PC-9 (cell line): ENCODE measurements around the gene RTF2. TPM values are rescaled to one million over a fixed set of nuclear protein-coding genes. Genes with fewer than 3 reads are reported as not detected.

Source experiments
- BruUV-seq: library from RNA; stranded (reverse); fragments of 400-500 nt; replicated peaks from 2 replicates; lab custom pipeline; 2021; lab: Mats Ljungman, UMichigan
- CTCF ChIA-PET: fragments of 300-600 bp; sonication (Branson Sonifier 250); formaldehyde crosslinking; loops from one replicate; lab custom pipeline; 2022; ENCODE audit warnings: antibody characterized with exemption; lab: Charles Lee
- POLR2A ChIA-PET: fragments of 300-600 bp; sonication (Branson Sonifier 250); formaldehyde crosslinking; loops from one replicate; lab custom pipeline; 2022; ENCODE audit warnings: antibody characterized with exemption; ENCODE audit not compliant: unreplicated experiment; lab: Charles Lee
- DNase-seq, 2 experiments: peaks; one replicate each; pipeline versions ENCODE4 v3.0.0 to v3.0.0-alpha.2; 2015 to 2022; ENCODE audit warnings: mixed read lengths in 1 of 2
- H2AFZ ChIP-seq: fragments of 200-600 bp; sonication (generic); 2 replicates; pipeline ENCODE4 v1.8.1; 2017; ENCODE audit warnings: antibody characterized with exemption
- H3F3A ChIP-seq: fragments of 200-600 bp; sonication (generic); 2 replicates; pipeline ENCODE4 v1.8.1; 2017; ENCODE audit warnings: antibody characterized with exemption, mild to moderate bottlenecking, low read depth; ENCODE audit not compliant: insufficient read depth
- H3K27ac ChIP-seq: fragments of 200-600 bp; sonication (generic); 2 replicates; pipeline ENCODE4 v1.6.1; 2016; ENCODE audit warnings: mixed run types
- H3K27me3 ChIP-seq: fragments of 200-600 bp; sonication (generic); 2 replicates; pipeline ENCODE4 v1.6.1; 2016; ENCODE audit warnings: low read depth, mixed run types; ENCODE audit not compliant: insufficient read depth
- H3K36me3 ChIP-seq: fragments of 200-600 bp; sonication (generic); 2 replicates; pipeline ENCODE4 v1.6.1; 2016; ENCODE audit warnings: low read depth, mixed run types
- H3K4me1 ChIP-seq: fragments of 200-600 bp; sonication (generic); replicated peaks from 2 replicates; pipeline ENCODE4 v1.6.1; 2016; ENCODE audit warnings: mixed run types; ENCODE audit not compliant: insufficient read depth
- H3K4me2 ChIP-seq: fragments of 200-600 bp; sonication (generic); 2 replicates; pipeline ENCODE4 v1.6.1; 2017; ENCODE audit warnings: mixed run types
- H3K4me3 ChIP-seq: fragments of 200-600 bp; sonication (generic); 2 replicates; pipeline ENCODE4 v1.6.1; 2016; ENCODE audit warnings: mixed run types
- H3K79me2 ChIP-seq: fragments of 200-600 bp; sonication (generic); 2 replicates; pipeline ENCODE4 v1.6.1; 2017; ENCODE audit warnings: low read depth, mixed run types
- H3K9me2 ChIP-seq: fragments of 200-600 bp; sonication (generic); 2 replicates; pipeline ENCODE4 v1.8.1; 2017; ENCODE audit warnings: mild to moderate bottlenecking; ENCODE audit not compliant: insufficient read depth
- H3K9me3 ChIP-seq: fragments of 200-600 bp; sonication (generic); 2 replicates; pipeline ENCODE4 v1.8.1; 2016; ENCODE audit warnings: low read depth; ENCODE audit not compliant: insufficient read depth
- H4K20me1 ChIP-seq: fragments of 200-600 bp; sonication (generic); 2 replicates; pipeline ENCODE4 v1.8.1; 2017; ENCODE audit not compliant: insufficient read depth
- EZH2 ChIP-seq: fragments of 200-600 bp; sonication (generic); IDR thresholded peaks from 2 replicates; pipeline ENCODE4 v1.8.0; 2017; ENCODE audit warnings: antibody characterized with exemption, low read depth
- intact Hi-C: fragments of 100-400 bp; cut with micrococcal nuclease; formaldehyde crosslinking; loops from one replicate; pipeline ENCODE4 v1.10.0; 2022; ENCODE audit not compliant: unreplicated experiment
- total RNA-seq: library from RNA; stranded (reverse); gene quantifications from 2 replicates; pipeline ENCODE4 v1.2.3, GENCODE V29; 2021
- TF ChIP-seq, protein P1 (sequence below): fragments of 200-600 bp; sonication (generic); conservative IDR thresholded peaks from 2 replicates; pipeline ENCODE4 v1.6.1; 2017; ENCODE audit warnings: mixed run types, antibody characterized with exemption, mild to moderate bottlenecking, moderate library complexity

Gene RTF2
- total RNA-seq, 1 experiment from 2014 or later = 108 TPM

DNA sequence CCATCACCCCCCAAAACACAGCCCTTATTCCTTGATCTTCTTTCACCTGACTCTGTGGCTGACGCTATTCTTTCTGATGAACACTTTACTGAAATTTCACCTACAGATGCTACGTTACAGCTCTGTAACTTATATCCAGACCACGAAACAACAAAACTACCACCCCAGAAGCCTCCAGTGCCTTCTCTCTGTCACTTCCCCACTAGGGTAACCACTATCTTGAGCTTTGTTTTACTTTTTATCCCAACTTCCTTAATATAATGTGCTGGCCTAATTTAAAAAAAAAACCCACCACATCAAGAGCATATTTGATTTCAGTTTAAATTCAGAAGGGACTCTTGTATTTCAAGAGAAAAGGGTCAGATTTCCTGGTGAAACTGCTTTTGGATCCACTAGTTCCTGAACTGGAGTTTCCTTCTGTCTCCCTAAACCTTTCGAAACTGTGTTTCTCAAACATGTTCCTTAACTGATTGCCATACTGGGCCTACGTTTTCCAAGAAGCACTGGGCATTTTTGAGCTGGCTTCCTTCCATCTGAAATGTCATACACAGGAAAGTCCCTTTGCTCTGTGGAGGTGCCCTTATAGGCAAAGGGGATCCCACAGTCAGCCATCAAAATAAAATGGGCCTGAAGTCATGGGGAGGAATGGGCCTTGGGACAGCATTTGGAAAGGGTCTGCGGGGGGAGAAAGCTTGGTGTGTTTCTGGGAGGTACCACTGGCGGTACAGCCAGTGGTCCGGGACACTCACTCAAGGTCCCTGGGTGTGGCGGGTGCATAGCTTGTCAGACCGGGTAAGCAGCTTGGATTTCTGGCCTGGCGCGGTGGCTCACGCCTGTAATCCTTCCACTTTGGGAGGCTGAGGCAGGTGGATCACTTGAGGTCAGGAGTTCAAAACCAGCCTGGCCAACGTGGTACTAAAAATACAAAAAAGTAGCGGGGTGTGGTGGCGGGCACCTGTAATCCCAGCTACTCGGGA is 25.8 kb upstream of the RTF2 start:
- no peak overlapping the region for H3K4me3 ChIP-seq
- no peak overlapping the region for H2AFZ ChIP-seq
- POLR2A ChIA-PET = no interaction called here
- H3K36me3 ChIP-seq = no peaks in the 10 kb centered on the region
- no peaks in the 10 kb centered on the region for H3K9me2 ChIP-seq
- intact Hi-C loops = no loop called here
- H4K20me1 ChIP-seq = no peaks in the 10 kb centered on the region
- CTCF ChIA-PET = no interaction called here
- peak in 1 of 2 experiments; percentile 29 for DNase-seq
- H3K27me3 ChIP-seq = peaks cover 13% of the 10 kb centered on the region; the same call in 1 of the 2 replicates
- no peak overlapping the region for H3K27ac ChIP-seq
- H3F3A ChIP-seq = no peaks in the 10 kb centered on the region
- BruUV-seq = no TSS peak
- no peak overlapping the region for H3K4me2 ChIP-seq
- no peaks in the 10 kb centered on the region; the same call in 1 of the 2 replicates for H3K4me1 ChIP-seq
- TF ChIP-seq EZH2 = no peak
- TF ChIP-seq, protein P1, sequence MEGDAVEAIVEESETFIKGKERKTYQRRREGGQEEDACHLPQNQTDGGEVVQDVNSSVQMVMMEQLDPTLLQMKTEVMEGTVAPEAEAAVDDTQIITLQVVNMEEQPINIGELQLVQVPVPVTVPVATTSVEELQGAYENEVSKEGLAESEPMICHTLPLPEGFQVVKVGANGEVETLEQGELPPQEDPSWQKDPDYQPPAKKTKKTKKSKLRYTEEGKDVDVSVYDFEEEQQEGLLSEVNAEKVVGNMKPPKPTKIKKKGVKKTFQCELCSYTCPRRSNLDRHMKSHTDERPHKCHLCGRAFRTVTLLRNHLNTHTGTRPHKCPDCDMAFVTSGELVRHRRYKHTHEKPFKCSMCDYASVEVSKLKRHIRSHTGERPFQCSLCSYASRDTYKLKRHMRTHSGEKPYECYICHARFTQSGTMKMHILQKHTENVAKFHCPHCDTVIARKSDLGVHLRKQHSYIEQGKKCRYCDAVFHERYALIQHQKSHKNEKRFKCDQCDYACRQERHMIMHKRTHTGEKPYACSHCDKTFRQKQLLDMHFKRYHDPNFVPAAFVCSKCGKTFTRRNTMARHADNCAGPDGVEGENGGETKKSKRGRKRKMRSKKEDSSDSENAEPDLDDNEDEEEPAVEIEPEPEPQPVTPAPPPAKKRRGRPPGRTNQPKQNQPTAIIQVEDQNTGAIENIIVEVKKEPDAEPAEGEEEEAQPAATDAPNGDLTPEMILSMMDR = no peak
- no peaks in the 10 kb centered on the region for H3K79me2 ChIP-seq
- no peaks in the 10 kb centered on the region for H3K9me3 ChIP-seq

DNA sequence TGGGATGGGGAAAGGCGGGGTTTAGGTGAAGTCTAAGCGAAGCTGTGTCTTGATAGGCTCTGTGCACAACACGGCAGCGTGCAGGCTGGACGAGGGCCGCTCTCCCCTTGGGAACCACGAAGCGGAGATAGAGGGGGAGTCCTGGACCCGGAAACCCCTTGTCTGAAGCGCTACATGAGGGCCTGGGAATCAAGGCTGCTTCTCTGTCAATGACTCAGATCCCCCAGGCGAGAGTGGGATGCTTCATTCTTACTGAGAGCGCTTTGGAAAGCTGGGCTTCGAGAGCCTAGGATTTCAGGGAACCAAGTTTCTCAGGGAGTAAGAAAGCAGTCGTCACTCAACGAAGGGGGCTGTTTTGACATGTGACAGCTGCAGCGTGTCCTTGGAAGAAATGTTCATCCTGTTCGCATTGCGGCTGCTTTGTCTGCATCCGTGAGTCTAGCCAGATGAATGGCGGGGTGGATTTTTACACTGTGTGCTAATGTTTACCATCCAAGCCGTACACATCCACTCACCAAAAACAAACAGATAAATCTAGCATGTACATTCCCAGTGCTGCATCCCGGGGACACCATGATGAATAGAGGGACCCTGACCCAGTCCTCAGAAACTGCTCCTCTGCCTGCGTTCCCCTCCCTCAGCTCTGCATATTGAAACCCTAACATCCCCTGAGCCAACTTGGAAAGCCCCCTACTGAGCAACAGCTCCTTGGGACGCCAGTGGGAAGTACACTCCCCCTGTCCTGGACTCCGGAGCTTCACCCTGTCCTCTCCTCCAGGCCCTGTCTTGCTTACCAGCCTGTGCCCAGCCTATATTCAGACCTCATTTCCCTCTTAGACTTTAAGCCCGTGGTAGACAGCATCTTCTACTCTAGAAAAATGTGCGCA is 24.5 kb upstream of the RTF2 start:
- H3K79me2 ChIP-seq = no peaks in the 10 kb centered on the region
- H3K27me3 ChIP-seq = peaks cover 13% of the 10 kb centered on the region; the same call in 1 of the 2 replicates
- H3K4me2 ChIP-seq = no peak overlapping the region
- TF ChIP-seq EZH2 = no peak
- TF ChIP-seq, protein P1 = no peak
- no peak overlapping the region for H3K27ac ChIP-seq
- no TSS peak for BruUV-seq
- H2AFZ ChIP-seq = no peak overlapping the region
- ChIA-PET CTCF (no interaction called here), POLR2A (no interaction called here)
- intact Hi-C loops = no loop called here
- H3F3A ChIP-seq = no peaks in the 10 kb centered on the region
- H3K9me2 ChIP-seq = no peaks in the 10 kb centered on the region
- H4K20me1 ChIP-seq = no peaks in the 10 kb centered on the region
- H3K4me3 ChIP-seq = no peak overlapping the region
- peak in 1 of 2 experiments; percentile 31 for DNase-seq
- H3K36me3 ChIP-seq = no peaks in the 10 kb centered on the region
- H3K4me1 ChIP-seq = no peaks in the 10 kb centered on the region; the same call in 1 of the 2 replicates
- H3K9me3 ChIP-seq = no peaks in the 10 kb centered on the region

DNA sequence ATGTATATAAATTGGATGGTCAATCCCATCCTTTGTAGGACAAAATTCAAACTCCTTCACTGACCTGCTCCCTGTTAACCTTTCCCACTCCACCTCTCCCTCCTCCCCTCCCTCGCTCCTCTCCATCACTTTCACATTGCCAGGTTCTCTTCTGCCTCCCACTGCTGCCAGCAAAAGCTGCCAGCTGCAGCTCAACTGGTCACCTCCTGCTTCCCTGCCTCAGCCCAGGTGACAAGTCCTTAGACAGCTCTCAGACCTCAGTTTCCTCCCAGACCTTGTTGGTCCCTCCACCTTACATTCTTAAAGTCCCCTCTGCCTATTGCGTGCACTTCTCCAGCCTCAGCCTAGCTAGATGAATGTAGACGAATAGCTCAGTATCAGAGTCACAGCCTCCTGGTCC is 23.3 kb upstream of the RTF2 start:
- H3F3A ChIP-seq = no peaks in the 10 kb centered on the region
- no peak overlapping the region for H3K4me2 ChIP-seq
- no peak for TF ChIP-seq EZH2
- TF ChIP-seq, protein P1 = no peak
- BruUV-seq = no TSS peak
- H3K27me3 ChIP-seq = peaks cover 13% of the 10 kb centered on the region; the same call in 1 of the 2 replicates
- ChIA-PET POLR2A (no interaction called here), CTCF (interaction anchor here (0.5 kb wide), 1 partner anchor 133 kb away, joined by 3 read pairs; no protein-coding TSS in a partner anchor)
- DNase-seq = peak in 1 of 2 experiments; percentile 34
- H3K9me2 ChIP-seq = no peaks in the 10 kb centered on the region
- intact Hi-C loops = no loop called here
- no peaks in the 10 kb centered on the region for H3K9me3 ChIP-seq
- no peak overlapping the region for H3K27ac ChIP-seq
- no peaks in the 10 kb centered on the region for H3K36me3 ChIP-seq
- H3K4me1 ChIP-seq = no peaks in the 10 kb centered on the region; the same call in 1 of the 2 replicates
- H3K4me3 ChIP-seq = no peak overlapping the region
- no peaks in the 10 kb centered on the region for H3K79me2 ChIP-seq
- no peaks in the 10 kb centered on the region for H4K20me1 ChIP-seq
- no peak overlapping the region for H2AFZ ChIP-seq
